Kidney glomerular epithelial cell (primary cell): ENCODE measurements around the gene C1orf105.
"Not testable (repeated sequence)": the region's sequence is repeated elsewhere in the genome, so short reads cannot be mapped to it uniquely, and the experiment has no call there.

Experiments used
- DNase-seq: peaks from one replicate; lab custom pipeline; 2025; lab: John Stamatoyannopoulos, UW

Gene C1orf105

DNA sequence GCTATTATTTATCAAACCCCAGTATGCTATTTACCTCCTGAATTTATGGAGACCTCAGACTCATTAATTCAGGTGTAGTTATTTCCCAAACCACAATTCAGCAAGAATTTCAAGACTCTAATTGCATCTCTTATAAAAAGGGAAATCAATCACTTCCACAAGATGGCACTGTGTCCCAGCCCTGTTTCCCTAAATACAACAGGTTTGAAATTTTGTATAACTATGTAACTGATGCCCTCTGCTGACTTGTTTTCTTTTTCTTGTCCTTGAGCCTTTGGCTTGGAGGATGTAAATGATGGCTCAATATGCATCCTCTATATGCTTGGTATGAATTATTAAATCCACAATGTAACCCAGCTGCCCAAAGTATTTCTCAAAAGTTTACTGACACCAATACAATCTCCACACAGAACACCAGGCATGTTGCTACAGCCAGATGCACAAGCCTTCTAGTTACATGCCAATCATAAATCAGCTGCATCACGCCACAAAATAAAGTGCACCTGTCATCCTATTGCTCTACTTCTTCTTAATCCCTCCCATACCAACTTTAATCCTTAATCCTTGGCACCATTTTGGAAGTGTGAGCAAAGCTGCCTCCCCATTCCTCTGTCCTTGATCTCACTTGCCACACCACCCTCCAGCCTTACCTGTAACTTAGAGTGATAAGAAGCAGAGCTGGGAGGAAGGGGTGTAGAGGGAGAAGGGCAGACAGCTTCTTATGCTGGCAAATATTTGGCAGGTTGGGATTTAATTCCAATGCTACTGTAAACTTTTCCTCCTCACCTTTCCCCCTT, 9.0 kb downstream of the C1orf105 start:
- peak; percentile 67 for DNase-seq

DNA sequence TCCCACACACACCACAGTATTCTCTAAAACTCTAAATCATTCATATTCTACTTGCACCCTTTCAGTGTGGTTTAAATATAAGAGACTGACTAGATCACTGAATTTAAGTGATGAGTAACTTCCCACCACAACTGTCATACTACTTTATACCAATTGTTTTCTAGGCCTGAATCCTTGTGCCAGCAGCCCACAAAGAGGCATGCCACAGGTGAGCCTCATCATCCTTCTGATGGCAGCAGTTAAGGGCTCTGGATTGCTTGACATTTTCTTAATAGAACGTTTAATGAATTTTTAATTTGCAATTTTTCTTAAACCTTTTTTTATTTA, 9.6 kb downstream of the C1orf105 start:
- DNase-seq, result no peak

DNA sequence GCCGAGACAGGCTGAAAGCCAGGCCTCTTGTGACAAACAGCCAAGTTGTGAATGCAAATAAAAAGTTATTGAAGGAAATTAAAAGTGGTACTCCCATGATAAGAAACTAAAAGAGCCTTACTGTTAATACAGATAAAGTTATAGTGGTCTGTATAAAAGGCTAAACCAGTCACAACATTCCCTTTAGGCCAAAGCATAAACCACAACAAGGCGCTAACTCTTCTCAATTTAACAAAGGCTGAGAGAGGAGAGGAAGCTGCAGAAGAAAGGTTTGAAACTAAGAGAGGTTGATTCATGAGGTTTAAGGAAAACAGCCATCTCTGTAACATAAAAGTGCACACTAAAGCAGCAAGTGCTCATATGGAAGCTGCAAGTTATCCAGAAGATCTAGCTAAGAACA, 10.7 kb downstream of the C1orf105 start:
- DNase-seq, result no peak

DNA sequence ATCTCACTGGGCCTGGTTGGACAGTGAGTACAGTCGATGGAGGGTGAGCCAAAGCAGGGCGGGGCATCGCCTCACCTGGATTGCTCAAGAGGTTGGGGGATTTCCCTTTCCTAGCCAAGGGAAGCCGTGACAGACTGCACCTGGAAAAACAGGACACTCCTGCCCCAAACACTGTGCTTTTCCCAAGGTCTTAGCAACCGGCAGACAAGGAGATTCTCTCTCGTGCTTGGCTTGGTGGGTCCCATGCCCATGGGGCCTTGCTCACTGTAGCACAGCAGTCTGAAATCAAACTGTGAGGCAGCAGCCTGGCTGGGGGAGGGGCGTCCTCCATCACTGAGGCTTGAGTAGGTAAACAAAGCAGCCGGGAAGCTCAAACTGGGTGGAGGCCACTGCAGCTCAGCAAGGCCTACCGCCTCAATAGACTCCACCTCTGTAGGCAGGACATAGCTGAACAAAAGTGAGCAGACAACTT, 11.3 kb downstream of the C1orf105 start:
- no peak for DNase-seq

DNA sequence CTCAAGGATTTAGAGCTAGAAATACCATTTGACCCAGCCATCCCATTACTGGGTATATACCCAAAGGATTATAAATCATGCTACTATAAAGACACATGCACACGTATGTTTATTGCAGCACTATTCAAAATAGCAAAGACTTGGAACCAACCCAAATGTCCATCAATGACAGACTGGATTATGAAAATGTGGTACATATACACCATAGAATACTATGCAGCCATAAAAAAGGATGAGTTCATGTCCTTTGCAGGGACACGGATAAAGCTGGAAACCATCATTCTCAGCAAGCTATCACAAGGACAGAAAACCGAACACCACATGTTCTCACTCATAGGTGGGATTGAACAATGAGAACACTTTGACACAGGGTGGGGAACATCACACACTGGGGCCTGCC, 16.7 kb downstream of the C1orf105 start:
- DNase-seq, result not testable (repeated sequence)

DNA sequence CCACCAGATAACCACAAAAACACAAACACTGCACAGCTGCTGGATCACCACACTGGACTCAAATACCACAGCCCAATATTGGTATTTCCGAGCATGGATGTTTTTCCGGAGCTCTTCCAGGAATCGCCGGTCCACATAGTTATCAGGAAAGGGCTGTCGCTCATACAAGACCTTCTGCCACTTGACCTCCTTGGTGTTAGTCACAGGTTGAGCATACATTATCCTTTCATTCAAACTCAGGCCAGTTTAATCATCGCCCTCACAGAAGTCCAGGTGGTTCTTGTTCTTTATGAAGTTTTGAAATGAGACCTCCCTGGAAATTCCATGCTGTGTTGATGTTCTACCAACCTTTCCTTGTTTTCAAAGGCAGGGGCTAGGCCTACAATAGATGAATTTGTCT, 21.9 kb downstream of the C1orf105 start:
- no peak for DNase-seq

DNA sequence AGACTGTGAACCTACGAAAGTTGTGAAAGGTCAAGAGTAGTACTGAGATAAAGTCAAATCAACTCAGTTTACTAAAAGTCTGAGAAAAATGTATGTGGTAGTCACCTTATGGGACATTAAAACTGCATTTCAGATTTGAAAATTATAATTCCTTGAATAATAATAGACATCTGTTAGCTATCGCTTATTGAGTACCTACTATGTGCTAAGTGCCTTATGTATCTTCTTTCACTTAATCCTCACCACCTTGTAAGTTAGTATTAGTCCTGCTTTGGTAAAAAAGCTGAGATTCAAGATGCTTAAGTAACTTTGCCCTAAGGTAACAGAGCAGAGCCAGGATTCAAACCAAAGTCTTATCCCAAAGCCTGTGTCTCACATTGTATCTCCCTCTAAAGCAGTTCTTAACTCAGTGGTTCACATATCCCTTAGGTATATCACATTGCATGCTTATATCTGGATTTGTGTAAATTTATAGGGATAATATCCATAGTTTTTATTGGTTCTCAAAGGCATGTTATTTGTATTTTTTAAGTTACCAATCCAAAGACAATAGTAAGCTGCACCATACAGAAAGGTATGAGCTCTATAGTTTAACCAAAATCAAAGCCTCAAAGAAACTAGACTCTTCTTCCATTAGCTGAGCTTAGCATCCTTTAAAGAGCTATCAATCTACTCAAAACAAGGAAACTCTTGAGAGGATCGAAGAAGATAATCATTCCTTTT, 22.5 kb downstream of the C1orf105 start:
- no peak for DNase-seq

DNA sequence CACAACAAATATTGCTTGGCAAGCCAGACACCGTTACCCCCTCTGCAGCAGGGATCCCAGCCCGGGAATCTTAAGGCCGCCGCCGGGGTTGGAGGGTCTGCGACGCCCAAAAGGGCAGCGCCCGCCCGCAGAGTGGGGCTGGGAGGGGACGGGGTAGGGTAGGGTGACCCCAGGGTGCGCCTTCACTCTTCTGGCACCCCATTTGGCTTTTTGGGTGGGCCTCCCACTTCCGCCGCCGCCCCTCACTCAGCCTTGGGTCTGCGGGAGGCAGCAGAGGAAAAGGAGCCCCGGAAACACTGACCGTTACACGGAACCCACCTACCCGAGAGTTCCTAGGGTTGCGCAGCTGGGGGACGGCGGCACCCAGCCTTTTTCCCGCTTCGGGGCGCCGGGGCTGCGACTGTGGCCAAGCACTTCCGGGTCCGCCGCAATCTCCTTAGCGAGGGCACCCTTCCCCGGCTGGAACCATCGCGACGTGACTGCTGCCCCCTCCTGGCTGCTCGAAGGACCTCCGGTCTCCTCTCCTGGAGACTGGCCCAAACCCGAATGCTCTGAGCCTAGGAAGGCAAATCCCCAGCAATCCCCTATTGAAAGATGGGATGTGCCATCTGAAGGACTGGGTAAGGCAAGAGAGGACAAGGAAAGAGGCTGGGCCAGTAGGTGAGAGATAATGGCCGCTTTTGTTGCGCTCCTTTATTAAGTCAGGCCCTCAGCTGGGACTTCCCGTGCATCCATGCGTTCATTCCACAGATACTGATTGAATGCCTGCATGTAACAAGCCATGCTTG, 23.4 kb downstream of the C1orf105 start, which contains the start of gene PIGC:
Gene PIGC, minus strand, starts transcription at position 404 of the 788 bp plus-strand sequence. CDS start 1,447 bp downstream, outside the sequence.
- DNase-seq, result peak; percentile 85

DNA sequence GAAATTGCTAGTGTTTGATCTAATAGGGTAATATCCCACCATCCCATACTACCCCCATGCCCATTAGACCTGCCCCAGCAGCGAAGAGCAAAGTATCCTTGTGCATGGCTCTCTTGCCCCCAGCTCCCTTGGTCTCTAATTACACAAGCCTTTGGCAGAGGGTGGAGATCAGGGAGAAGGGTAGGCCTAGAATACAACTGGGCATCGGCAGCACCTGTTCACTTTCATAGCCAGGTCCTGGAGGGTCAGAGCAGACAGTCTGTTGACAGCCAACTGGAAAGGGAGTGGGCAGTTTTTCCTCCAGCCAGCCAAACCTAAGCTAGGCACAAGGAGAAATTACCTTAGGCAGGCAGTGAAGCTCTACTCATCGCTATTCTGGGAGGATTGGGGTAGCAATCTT, 26.1 kb downstream of the C1orf105 start:
- no peak for DNase-seq

DNA sequence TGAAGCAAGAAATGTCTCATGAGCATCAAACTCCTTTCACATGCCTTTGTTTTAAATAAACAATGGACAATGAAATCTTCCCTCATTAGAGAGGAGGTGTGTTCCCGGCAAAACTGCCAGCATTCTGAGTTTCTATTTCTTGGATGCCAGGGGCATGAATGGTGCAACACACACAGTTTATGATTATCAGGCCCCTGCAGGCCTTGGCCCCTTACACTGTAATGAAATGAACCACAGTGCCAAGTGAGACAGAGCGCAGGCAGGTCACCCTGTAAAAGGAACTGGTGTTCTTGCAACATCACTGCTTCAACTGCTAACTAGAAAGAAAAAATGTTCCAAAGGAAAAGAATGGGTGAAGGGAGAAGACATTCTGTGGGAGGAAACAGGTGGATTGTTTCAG, 27.2 kb downstream of the C1orf105 start:
- DNase-seq, result no peak

DNA sequence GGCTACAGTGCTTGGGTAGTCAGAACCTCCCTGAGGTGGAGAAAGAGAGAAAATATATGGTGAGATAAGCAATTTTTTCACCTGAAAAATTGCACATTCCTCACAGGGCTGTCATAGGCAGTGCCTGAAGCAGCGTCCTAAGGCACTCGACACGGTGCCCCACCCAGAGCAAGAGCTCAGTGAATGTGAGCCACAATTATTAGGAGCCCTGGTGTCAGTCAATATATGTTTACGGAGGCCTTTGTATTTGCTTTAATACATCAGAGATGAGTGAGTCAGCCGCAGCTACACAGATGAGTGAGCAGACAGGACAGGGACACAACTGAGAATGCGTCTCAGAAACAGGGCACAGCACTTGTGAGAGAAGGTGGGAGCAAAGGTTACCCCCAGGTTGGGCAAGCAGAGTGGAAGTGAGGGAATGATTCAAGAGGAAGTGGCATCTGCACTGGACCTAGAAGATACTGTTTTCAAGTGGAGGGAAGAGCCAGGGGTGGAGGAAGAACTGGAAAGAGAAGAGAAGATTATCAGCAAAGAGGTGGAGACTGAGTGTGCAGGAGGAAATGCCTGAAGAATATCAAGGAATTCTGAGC, 28.6 kb downstream of the C1orf105 start:
- peak; percentile 85 for DNase-seq

DNA sequence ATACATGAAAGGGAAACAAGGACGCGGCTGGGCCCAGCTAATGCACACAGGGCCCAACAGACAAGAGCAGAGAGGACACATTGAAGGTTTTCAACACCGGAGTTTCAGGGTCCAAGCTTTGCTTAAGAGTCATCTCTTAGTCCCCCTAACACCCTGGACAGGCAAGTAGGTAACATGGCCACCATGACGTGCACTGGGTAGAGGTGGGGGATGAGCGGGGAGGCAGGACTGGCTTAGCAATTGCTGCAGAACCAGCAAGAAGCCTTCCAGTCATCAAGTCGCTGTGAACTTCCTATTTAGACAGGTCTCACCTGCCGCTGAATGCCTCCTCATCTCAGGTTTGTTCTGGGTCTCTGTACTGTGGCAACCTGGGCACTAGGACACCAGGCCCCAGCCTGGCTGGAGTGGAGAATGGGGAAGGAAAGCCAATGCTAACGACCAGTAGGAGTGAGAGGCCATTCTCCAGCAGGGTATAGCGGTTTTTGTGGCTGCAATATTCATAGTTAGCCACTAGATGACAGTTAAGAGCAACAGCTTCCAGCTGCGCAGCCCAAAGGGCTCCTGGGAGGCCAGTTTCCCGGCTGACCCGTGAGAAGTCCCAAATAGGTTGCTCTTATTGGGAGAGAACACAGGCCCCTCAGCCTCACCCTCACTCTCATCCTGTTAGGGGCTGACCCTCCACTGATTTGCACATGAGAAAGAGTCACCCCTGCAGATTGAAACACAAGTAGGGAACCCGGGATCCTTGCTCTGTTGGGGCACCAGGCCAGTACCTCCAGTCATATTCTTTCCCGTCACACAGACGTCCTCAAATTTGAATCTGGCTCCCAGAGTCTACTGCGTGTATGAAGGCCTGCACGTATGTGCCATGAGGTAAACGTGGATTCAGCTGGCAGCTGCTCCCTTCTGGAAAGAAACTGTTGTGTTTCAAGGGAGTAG, 29.4 kb downstream of the C1orf105 start:
- peak; percentile 83 for DNase-seq

DNA sequence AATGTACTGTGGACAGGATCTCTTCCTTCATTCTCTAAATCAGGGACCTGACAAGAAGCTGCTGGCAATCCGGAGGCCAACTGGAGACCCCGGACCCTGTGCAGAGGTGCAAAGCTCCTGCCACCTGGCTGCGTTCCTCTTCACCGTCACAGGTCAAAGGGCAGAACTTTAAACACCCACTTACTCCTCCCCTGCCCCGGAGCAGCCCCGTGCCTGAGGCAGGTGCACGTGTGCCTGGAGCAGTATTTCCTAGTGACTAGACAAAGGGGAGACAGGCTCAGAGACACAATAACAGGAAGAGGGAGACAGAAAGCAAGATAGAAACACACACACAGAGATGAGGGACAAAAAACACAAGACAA, 30.0 kb downstream of the C1orf105 start:
- no peak for DNase-seq

DNA sequence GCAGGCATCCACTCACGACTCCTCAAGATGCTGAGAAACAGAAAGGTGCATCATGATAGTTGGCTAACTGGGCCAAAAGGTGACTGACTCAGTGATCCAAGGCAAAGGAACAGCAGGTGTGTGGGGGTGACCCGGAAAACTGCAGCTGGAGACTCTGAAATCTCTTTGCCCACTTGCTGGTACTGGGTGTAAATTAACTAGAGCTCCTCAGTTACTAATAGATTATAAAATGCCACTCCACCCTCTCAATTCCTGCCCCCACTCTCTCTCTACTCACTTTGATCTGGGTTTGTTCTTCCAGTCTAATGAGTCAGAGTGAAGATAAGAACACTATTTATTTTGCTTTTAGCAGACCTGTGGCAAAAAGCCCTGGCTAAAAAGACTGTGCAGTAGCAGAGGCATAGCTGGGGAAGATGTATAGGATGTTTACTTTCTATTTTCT, 30.5 kb downstream of the C1orf105 start:
- peak; percentile 77 for DNase-seq

DNA sequence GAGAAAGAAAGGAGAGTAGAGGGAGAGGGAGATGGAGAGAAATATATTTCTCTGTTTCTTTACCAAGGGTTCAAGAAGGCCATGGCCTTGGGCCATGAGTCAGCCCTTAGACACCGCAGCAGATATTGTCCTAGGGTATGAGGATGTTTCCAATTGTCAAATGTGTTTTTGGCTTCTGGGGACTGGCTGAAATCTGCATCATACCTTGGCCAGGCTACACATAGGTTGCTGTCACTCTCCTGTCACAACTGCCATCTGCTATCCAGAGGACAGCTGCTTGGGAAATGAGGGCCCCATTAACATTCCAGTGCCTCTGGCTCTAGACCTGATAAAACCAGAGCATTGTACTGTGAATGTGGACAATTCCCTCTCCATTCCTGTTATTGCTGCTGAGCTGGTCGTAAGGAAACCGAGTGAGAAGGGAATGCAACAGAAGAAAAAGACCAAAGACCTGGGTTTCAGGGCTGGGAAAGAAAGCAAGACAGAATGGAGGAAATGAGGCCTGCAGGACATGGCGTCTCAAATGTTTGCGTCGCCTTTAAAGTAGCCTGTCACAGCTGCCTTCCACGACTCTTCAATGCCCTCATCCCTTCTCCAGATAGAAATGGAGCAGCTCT, 32.2 kb downstream of the C1orf105 start:
- DNase-seq, result no peak

DNA sequence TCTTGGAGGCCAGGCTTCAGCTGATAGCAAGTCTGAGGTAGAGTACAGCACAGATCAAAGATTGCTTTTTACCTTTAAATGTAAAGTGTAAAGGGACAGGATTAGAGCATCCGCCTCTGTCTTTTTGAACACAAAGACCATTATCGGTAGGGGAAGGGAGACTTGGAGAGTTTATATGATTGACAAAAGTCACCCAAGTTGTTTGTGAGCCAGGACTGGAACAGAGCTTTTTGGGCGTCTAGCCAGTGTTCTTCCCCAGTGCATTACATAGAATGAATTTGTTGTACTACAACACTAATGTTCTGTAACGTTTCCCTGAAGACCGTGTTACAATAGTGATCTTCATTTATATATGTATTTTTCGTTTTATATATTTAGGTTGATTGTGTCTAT, 32.7 kb downstream of the C1orf105 start:
- no peak for DNase-seq

DNA sequence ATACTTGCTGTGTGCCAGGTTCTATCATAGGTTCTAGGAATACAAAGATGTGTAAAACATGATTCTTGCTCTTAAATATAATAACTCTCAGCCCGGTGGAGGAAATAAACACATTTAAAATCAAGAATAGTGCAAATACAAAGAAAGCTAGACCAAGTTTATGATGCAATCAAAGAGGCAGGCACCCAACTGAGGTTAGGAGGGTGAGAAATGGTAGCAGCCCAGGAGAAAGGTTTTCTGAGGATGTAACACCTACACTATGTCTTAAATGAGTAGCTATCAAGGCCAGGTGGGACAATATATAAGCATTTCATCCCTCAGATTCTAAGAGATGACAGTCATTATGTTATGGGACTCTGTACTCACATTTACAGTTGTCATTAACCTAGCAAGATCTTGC, 33.1 kb downstream of the C1orf105 start:
- DNase-seq, result no peak

DNA sequence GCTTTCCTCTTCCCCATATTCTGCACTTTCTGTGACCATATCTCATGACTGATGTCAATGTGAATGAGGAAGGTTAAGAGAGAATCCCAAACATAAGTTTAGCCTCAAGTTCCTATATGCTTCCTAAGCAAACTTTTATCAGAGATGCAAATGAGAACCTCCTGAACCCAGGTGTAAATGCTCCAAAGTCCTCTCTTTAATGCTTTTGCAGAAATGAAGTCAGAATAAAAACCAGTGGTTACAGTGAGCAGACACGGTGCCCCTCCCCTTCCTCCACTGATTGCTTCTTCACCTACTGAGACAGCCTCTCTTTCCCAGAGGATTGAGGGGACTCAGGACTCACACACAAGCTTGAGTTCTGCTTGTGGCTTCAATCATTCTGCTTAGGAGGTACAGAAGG, 35.0 kb downstream of the C1orf105 start:
- DNase-seq, result no peak

DNA sequence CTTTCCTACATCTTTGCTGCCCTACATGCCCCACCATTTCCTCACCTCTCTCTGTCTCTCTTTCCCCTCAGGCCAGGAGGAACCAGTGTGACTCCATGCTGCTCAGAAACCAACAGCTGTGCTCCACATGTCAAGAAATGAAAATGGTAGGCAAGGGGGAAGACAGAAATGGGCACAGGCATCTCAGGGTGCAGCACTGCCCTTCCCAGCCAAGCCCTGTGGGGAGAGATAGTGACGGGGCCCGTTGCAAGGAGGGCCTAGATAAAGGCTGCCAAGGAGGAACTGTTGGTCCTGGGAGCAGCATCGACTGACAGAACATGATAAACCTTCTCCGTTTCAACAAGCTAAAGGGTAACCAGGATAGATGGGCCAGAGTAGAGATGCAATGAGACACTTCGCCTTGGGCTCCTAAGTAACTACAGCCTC, 35.9 kb downstream of the C1orf105 start:
- no peak for DNase-seq

DNA sequence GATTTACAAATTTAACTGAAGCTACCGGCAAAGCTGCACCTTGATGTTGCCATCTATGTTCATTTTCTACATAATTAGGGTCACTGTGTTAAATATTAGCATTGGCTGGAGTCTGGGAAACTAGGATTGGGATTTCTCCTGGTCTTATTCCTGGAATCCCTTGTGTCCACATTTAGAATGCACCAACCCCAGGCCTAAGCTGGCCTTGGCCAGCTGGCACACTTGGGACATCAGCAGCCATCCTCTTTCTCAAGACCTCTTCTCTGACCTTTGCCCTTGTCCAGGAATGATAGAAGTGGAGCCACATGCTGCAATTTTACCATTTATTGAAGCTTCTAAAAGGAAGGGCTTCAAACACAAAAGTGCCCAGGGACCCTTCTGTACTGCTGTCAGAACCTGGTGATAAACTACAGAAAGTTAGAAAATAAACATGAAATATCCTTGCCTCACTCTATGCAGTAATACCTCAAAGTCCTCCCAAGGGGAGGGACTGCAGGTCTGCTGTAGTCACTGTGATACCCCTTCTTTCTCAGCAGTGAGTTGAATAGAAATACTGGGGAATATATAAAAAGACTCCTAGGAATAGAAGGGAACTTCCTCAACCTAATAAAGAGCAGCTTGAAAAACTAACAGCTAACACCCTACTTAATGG, 37.1 kb downstream of the C1orf105 start:
- no peak for DNase-seq
